ENCODE results near the gene CSNK2A1. TPM values are rescaled to one million over a fixed set of nuclear protein-coding genes. Genes with fewer than 3 reads are reported as not detected.

The CSNK2A1 gene
- polyA plus RNA-seq, 5 donors = 103 to 163 (median 140) TPM

GRCh38 chr20:432677-433299, 110.8 kb downstream of the CSNK2A1 start:
- no peak for DNase-seq

GRCh38 chr20:432208-432607, 111.4 kb downstream of the CSNK2A1 start:
- no peak for DNase-seq

- peak; percentile 30 to 55 for DNase-seq
Observed at GRCh38 chr20:431012-431904, 112.3 kb downstream of the CSNK2A1 start.

GRCh38 chr20:430091-430999, 113.2 kb downstream of the CSNK2A1 start:
- DNase-seq = no peak

DNA sequence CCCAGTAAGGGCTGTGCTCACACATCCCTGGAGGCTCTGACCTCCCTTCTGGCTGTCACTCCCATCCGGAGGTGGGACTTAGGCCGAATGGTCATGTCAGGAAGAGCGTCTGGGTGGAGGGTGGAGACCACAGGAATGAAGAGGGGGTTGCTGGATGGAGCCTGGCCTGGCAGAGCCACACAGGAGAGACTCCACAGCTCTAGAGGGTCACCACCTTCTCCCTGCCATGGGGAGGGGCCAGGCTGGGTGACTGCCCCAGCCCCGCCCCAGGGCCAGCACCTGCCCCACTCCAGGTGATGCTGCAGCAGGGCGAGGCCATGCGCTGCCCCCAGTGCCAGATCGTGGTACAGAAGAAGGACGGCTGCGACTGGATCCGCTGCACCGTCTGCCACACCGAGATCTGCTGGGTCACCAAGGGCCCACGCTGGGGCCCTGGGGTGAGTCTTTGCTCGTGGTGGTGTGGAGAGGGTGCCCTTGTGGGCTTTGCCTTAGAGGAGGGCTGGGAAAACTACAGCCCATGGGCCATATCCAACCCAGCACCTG, 114.9 kb downstream of the CSNK2A1 start:
- DNase-seq = no peak

GRCh38 chr20:427849-428657, 115.5 kb downstream of the CSNK2A1 start:
- DNase-seq = no peak

DNA sequence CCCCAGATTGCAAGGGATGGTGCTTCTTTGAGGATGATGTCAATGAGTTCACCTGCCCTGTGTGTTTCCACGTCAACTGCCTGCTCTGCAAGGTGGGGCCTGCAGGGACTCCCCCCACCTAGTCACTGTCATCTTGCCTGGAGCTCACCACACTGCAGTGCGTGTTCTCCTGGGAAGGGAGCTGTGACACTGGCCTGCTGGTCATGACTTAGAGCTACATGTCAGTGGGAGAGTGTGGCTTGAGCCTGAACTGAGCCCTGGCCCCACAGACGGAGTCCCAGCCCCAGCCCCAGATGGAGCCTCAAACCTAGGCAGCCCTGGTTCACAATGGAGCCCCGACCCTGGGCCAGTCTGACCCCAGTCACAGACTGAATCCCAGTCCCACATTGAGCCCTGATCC, 116.2 kb downstream of the CSNK2A1 start:
- DNase-seq = no peak

- DNase-seq = no peak
Observed at GRCh38 chr20:426566-426965, 117.0 kb downstream of the CSNK2A1 start.

Other genes starting within 250 kb of the CSNK2A1 start
- 10 to 100 TPM; 40.2 to 50.2 (median 43.3) TPM for gene ZCCHC3, start 246.2 kb downstream of the CSNK2A1 start, polyA plus RNA-seq (ENCODE audit: insufficient read depth in 1 of 5, insufficient read length in 5 of 5, low replicate concordance in 1 of 5)
- 10 to 100 TPM; 23.6 to 46.6 (median 30.8) TPM for gene SOX12, start 218.2 kb downstream of the CSNK2A1 start, polyA plus RNA-seq (ENCODE audit: insufficient read depth in 1 of 5, insufficient read length in 5 of 5, low replicate concordance in 1 of 5)
- 10 to 100 TPM; 33.9 to 43.7 (median 35.4) TPM for gene NRSN2, start 196.7 kb downstream of the CSNK2A1 start, polyA plus RNA-seq (ENCODE audit: insufficient read depth in 1 of 5, insufficient read length in 5 of 5, low replicate concordance in 1 of 5)
- gene TRIB3, start 163.0 kb downstream of the CSNK2A1 start, polyA plus RNA-seq (ENCODE audit: insufficient read depth in 1 of 5, insufficient read length in 5 of 5, low replicate concordance in 1 of 5) = 10 to 100 TPM in 2 of 5 donors, 1 to 10 TPM in 3; 7.9 to 13.4 (median 10.0) TPM
- gene RBCK1, start 135.5 kb downstream of the CSNK2A1 start, polyA plus RNA-seq (ENCODE audit: insufficient read depth in 1 of 5, insufficient read length in 5 of 5, low replicate concordance in 1 of 5) = 100 to 1,000 TPM in 1 of 5 donors, 10 to 100 TPM in 4; 84.0 to 104 (median 99.4) TPM
- 10 to 100 TPM; 32.7 to 39.5 (median 36.3) TPM for gene TBC1D20, start 81.3 kb downstream of the CSNK2A1 start, polyA plus RNA-seq (ENCODE audit: insufficient read depth in 1 of 5, insufficient read length in 5 of 5, low replicate concordance in 1 of 5)
- gene TCF15, start 66.5 kb upstream of the CSNK2A1 start, polyA plus RNA-seq (ENCODE audit: insufficient read depth in 1 of 5, insufficient read length in 5 of 5, low replicate concordance in 1 of 5) = 1 to 10 TPM; 1.1 to 3.0 (median 1.4) TPM
- 1 to 10 TPM; 5.9 to 8.0 (median 6.6) TPM for gene SRXN1, start 109.4 kb upstream of the CSNK2A1 start, polyA plus RNA-seq (ENCODE audit: insufficient read depth in 1 of 5, insufficient read length in 5 of 5, low replicate concordance in 1 of 5)
- gene SCRT2, start 132.0 kb upstream of the CSNK2A1 start, polyA plus RNA-seq (ENCODE audit: insufficient read depth in 1 of 5, insufficient read length in 5 of 5, low replicate concordance in 1 of 5) = not detected
- gene SLC52A3, start 224.7 kb upstream of the CSNK2A1 start, polyA plus RNA-seq (ENCODE audit: insufficient read depth in 1 of 5, insufficient read length in 5 of 5, low replicate concordance in 1 of 5) = under 1 TPM; 0.26 to 0.61 (median 0.51) TPM